Neural cell (in vitro differentiated cells): ENCODE measurements around the gene KRTAP15-1.

Experiments
- CTCF ChIP-seq: fragments of 450-650 bp; IDR thresholded peaks from 2 replicates; pipeline ENCODE4 v1.5.1; 2014; ENCODE audit warnings: antibody characterized with exemption, mild to moderate bottlenecking, moderate library complexity; ENCODE audit not compliant: poor library complexity, severe bottlenecking
- EZH2 ChIP-seq: fragments of 200-600, 300-800 bp; shearing (Covaris generic), sonication (generic); IDR thresholded peaks from 2 replicates; pipeline ENCODE4 v1.6.1; 2014; ENCODE audit warnings: antibody characterized with exemption, low read length, borderline replicate concordance, mild to moderate bottlenecking; ENCODE audit not compliant: insufficient read depth, poor library complexity, severe bottlenecking
- RAD21 ChIP-seq: fragments of 450-650 bp; conservative IDR thresholded peaks from 2 replicates; pipeline ENCODE4 v1.6.1; 2014; ENCODE audit warnings: antibody characterized with exemption, mild to moderate bottlenecking, moderate library complexity
- SMC3 ChIP-seq: fragments of 450-650 bp; conservative IDR thresholded peaks from 2 replicates; pipeline ENCODE4 v1.6.1; 2014; ENCODE audit warnings: antibody characterized with exemption, mild to moderate bottlenecking, moderate library complexity; ENCODE audit not compliant: poor library complexity

DNA sequence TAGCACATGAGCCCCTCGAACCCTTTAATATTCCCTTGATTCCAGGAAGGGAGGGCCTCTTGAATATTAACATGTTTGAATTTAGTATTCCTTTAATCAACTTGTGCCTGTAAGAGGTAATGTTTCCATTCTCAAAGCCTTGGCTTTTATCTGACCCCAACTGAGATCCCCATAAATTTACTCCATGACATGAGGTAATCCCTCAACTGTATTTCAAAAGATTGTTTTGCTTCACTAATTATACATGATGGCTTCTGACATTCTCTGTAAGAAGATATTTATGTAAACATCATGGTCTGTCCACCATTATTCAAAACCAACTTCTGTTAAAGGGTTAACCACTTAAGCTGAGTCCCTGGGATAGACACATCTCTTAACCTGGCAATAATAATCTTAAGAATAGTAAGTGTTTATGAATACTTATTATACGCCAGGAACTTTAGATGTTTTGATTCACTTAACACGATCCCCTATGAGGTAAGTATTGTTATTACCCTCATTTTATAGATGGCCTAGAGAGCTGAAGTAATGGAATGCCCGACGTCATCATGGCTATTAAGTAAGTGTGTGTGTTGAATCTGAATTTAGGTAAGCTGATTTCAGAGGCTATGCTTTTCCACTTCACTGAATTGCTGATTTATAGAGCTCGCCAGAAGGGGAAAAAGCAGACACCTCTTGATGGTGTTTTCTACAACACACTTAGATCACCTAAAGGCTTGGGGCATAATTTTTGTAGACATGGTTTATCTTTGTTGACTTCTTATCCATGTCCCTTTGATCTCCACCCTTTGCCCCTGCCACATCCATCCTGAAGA is 29.0 kb downstream of the KRTAP15-1 start:
- TF ChIP-seq CTCF = no peak
- TF ChIP-seq SMC3 = no peak
- no peak for TF ChIP-seq EZH2
- no peak for TF ChIP-seq RAD21
